Measurements from ENCODE around the gene COL24A1.

Gene COL24A1

GRCh38 chr1:85938829-85939228, 217.7 kb downstream of the COL24A1 start:
- Mint-ChIP-seq H3K4me1 (no peaks in the 10 kb centered on the region), H3K9me3 (no peaks in the 10 kb centered on the region), H3K4me3 (no peak overlapping the region), H3K27ac (no peak overlapping the region), H3K36me3 (no peaks in the 10 kb centered on the region), H3K27me3 (no peaks in the 10 kb centered on the region)

DNA sequence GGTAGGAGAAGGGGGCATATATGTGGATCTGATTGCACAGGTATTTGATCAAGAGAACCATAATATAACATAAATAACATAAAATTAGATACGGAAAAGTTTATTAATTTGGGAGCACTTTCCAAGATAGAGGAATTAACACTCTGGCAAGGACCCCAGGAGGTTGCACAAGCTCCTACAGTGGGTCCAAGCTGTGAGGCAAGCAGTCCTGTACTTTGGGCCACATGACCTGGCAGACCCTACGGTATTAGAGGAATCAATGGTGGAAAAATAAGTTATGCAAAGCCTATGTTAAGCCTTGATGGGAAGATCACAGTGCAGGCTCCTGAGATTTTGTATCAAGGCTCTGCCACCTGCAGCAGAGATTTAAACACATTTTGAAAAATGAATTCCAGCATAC, 220.1 kb downstream of the COL24A1 start:
- Mint-ChIP-seq H3K4me1 (no peaks in the 10 kb centered on the region), H3K9me3 (no peaks in the 10 kb centered on the region)

DNA sequence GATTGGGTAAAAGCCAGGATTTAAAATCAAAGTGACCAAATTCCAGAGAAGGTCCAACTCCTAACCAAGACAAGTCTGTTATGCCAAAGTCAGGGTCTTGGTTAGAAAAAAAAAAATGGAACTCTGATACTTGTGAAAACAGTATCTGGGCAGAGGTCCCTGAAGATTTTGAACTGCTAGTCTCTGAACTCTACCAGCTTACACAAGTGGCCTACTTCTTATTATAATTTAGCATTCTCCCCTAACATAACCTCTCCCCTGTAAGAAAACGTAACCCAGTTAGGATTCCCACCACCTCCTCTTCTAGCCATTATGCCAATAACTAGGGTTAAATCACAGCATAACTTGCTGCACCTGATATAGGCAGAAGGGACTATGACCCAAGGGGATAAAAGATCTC, 220.5 kb downstream of the COL24A1 start:
- Mint-ChIP-seq H3K4me3 (no peak overlapping the region), H3K36me3 (no peaks in the 10 kb centered on the region), H3K27ac (no peak overlapping the region), H3K4me1 (no peaks in the 10 kb centered on the region), H3K27me3 (no peaks in the 10 kb centered on the region), H3K9me3 (no peaks in the 10 kb centered on the region)

More for the DNA sequence above, 220.1 kb downstream of the COL24A1 start:
- Mint-ChIP-seq H3K36me3 (no peaks in the 10 kb centered on the region), H3K27ac (no peak overlapping the region), H3K4me3 (no peak overlapping the region), H3K27me3 (no peaks in the 10 kb centered on the region)

DNA sequence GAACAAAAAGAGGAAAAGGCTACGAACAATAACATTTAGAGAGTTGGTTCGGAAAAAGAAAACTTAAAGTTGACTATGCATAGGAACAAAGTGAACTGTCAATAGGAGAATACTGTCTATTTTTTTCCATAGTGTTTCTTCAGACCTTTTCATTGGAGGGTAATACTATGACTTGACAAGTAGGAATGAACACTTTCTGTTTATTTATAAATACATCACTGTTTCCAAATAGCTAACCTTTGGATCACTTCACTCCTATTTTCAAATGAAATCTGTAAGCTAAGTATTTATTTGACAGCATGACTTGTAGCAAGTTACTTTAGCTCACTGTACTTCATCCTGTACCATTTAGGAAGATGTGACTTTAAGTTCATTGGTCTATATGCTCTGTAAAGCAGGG, 221.3 kb downstream of the COL24A1 start:
- Mint-ChIP-seq H3K4me1 (no peaks in the 10 kb centered on the region), H3K27me3 (no peaks in the 10 kb centered on the region), H3K36me3 (no peaks in the 10 kb centered on the region), H3K4me3 (no peak overlapping the region), H3K27ac (no peak overlapping the region), H3K9me3 (no peaks in the 10 kb centered on the region)

DNA sequence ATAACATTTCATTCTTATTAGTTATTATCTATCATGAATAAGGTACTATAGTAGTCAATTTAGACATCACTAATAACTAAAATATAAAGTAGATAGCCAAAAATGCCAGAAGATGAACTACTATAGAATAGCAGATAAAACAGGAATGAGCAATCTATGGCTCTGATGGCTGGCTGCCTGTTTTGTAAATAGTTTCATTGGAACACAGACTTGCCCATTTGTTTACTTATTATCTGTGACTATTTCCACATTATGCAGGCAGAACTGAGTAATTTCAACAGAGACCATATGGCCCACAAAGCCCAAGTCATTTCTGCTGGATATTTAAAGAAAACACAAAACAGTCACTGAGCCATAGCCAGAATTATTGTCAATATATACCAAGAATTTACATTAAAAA, 222.1 kb downstream of the COL24A1 start:
- no peak overlapping the region for H3K4me3 Mint-ChIP-seq
- H3K4me1 Mint-ChIP-seq = no peaks in the 10 kb centered on the region
- H3K36me3 Mint-ChIP-seq = no peaks in the 10 kb centered on the region
- H3K27me3 Mint-ChIP-seq = no peaks in the 10 kb centered on the region
- H3K9me3 Mint-ChIP-seq = no peaks in the 10 kb centered on the region
- no peak overlapping the region for H3K27ac Mint-ChIP-seq

- no peaks in the 10 kb centered on the region for H3K27me3 Mint-ChIP-seq
- no peaks in the 10 kb centered on the region for H3K4me1 Mint-ChIP-seq
These were observed 222.6 kb downstream of the COL24A1 start for GRCh38 chr1:85933961-85934360.

GRCh38 chr1:85911742-85912141, 244.8 kb downstream of the COL24A1 start:
- H3K27ac Mint-ChIP-seq = no peak overlapping the region
- H3K27me3 Mint-ChIP-seq = no peaks in the 10 kb centered on the region
- no peaks in the 10 kb centered on the region for H3K4me1 Mint-ChIP-seq
- no peak overlapping the region for H3K4me3 Mint-ChIP-seq
- H3K9me3 Mint-ChIP-seq = no peaks in the 10 kb centered on the region
- no peaks in the 10 kb centered on the region for H3K36me3 Mint-ChIP-seq

More at GRCh38 chr1:85933961-85934360, 222.6 kb downstream of the COL24A1 start:
- H3K27ac Mint-ChIP-seq = no peak overlapping the region
- no peaks in the 10 kb centered on the region for H3K9me3 Mint-ChIP-seq
- H3K36me3 Mint-ChIP-seq = no peaks in the 10 kb centered on the region
- H3K4me3 Mint-ChIP-seq = no peak overlapping the region

DNA sequence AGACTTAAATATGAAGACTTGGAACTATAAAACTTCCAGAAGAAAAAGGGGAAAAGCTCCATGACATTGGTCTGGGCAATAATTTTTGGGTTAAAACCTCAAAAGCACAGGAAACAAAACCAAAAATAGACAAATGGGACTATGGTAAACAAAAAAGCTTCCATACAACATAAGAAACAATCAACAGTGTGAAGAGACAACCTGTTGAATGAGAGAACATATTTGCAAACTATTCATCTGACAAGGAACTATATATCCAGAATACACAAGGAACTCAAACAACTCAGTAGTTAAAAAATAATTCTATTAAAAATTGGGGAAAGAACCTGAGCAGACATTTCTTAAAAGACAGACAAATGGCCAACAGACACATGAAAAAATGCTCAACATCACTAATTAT, 255.7 kb downstream of the COL24A1 start:
- H3K9me3 Mint-ChIP-seq = no peaks in the 10 kb centered on the region
- no peak overlapping the region for H3K4me3 Mint-ChIP-seq
- no peak overlapping the region for H3K27ac Mint-ChIP-seq
- H3K36me3 Mint-ChIP-seq = no peaks in the 10 kb centered on the region
- H3K27me3 Mint-ChIP-seq = peaks cover 1% of the 10 kb centered on the region
- H3K4me1 Mint-ChIP-seq = no peaks in the 10 kb centered on the region

DNA sequence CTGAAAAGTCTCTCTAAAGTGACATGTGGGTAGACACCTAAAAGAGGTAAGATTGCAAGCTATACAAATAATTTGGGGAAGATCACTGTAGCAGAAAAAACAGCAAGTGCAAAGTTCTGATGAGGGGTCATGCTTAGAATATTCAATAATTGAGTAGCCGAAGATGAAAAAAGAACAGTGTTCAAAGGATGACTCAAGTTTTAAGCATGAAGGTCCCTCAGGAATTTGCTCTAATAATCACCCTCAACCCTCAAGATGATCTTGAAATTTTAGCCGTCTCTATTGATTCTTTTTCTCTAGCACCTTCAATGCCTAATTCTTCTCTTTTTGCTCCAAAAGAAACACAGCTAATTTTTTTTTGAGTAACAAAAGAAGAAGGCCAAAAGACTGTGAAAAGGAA, 257.7 kb downstream of the COL24A1 start:
- H3K4me3 Mint-ChIP-seq = no peak overlapping the region
- H3K9me3 Mint-ChIP-seq = no peaks in the 10 kb centered on the region
- H3K4me1 Mint-ChIP-seq = no peaks in the 10 kb centered on the region
- H3K27ac Mint-ChIP-seq = no peak overlapping the region
- no peaks in the 10 kb centered on the region for H3K36me3 Mint-ChIP-seq
- H3K27me3 Mint-ChIP-seq = peaks cover 1% of the 10 kb centered on the region

- no peaks in the 10 kb centered on the region for H3K36me3 Mint-ChIP-seq
- no peaks in the 10 kb centered on the region for H3K9me3 Mint-ChIP-seq
- no peak overlapping the region for H3K27ac Mint-ChIP-seq
- H3K4me3 Mint-ChIP-seq = no peak overlapping the region
- peaks cover 5% of the 10 kb centered on the region for H3K27me3 Mint-ChIP-seq
- no peaks in the 10 kb centered on the region for H3K4me1 Mint-ChIP-seq
These were observed 261.9 kb downstream of the COL24A1 start for GRCh38 chr1:85894651-85895050.

DNA sequence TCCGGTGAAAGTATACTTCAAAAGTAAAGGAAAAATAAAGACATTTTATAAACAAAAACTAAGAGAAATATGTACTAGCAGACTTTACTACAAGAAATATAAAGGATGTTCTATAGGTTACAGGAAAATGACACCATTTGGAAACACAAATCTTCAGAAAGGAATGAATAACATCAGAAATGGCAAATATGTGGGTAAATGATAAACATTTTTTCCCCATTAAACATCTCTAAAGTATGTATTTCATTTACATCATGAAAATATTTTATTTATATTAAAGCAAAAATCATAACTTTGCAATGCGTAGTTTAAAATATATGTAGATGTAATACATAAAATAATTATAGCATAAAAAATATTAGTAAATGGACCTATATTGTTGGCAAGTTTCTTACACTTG, 264.2 kb downstream of the COL24A1 start:
- no peaks in the 10 kb centered on the region for H3K4me1 Mint-ChIP-seq

GRCh38 chr1:85889870-85890269, 266.7 kb downstream of the COL24A1 start:
- Mint-ChIP-seq H3K27ac (no peak overlapping the region), H3K27me3 (peaks cover 4% of the 10 kb centered on the region), H3K4me3 (no peak overlapping the region), H3K9me3 (no peaks in the 10 kb centered on the region), H3K4me1 (no peaks in the 10 kb centered on the region), H3K36me3 (no peaks in the 10 kb centered on the region)

More for the DNA sequence above, 264.2 kb downstream of the COL24A1 start:
- Mint-ChIP-seq H3K9me3 (no peaks in the 10 kb centered on the region), H3K27me3 (peaks cover 5% of the 10 kb centered on the region), H3K36me3 (no peaks in the 10 kb centered on the region), H3K27ac (no peak overlapping the region), H3K4me3 (no peak overlapping the region)

- H3K36me3 Mint-ChIP-seq = no peaks in the 10 kb centered on the region
- no peak overlapping the region for H3K27ac Mint-ChIP-seq
- H3K4me3 Mint-ChIP-seq = no peak overlapping the region
- H3K9me3 Mint-ChIP-seq = no peaks in the 10 kb centered on the region
- peaks cover 4% of the 10 kb centered on the region for H3K27me3 Mint-ChIP-seq
- H3K4me1 Mint-ChIP-seq = no peaks in the 10 kb centered on the region
These were observed 267.7 kb downstream of the COL24A1 start for GRCh38 chr1:85888921-85889320.

DNA sequence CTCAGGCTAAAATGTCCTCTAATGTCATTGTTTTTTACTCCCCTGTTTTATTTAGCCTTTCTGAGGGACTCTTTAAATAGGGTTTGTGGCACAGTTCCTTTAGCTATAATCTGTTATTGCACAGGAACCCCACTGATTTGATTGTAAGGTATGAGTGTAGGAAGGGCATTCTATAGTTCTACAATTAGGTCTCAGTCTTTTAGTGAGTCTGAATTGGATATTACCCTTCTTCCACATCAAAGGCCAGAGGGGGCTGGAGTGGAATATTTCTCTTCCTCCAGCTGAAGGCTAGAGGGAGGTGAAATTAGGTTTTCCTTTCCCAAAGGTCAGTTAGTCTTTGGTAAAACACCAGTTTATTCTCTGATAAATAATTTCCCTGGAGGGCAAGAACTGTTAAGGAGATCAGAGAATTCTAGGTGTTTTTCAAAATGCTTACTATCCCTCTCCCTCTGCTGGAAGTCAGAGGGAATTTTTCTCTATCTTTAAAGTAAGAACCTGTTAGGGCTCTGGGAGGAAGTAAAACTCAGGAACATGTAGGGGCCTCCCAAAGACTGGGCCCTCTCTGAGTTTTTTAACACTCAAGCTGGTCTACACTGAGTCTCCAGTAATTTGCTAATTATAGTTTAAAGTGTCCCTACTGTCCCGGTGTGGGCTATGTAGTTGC, 272.1 kb downstream of the COL24A1 start:
- H3K27ac Mint-ChIP-seq = no peak overlapping the region
- no peaks in the 10 kb centered on the region for H3K27me3 Mint-ChIP-seq
- H3K9me3 Mint-ChIP-seq = no peaks in the 10 kb centered on the region
- H3K4me1 Mint-ChIP-seq = no peaks in the 10 kb centered on the region
- H3K36me3 Mint-ChIP-seq = no peaks in the 10 kb centered on the region
- no peak overlapping the region for H3K4me3 Mint-ChIP-seq

- Mint-ChIP-seq H3K4me3 (no peak overlapping the region), H3K36me3 (no peaks in the 10 kb centered on the region), H3K27ac (no peak overlapping the region), H3K9me3 (no peaks in the 10 kb centered on the region), H3K27me3 (peaks cover 3% of the 10 kb centered on the region), H3K4me1 (no peaks in the 10 kb centered on the region)
These were observed 289.4 kb downstream of the COL24A1 start for GRCh38 chr1:85867189-85867588.

- Mint-ChIP-seq H3K27me3 (peaks cover 3% of the 10 kb centered on the region), H3K36me3 (no peaks in the 10 kb centered on the region), H3K9me3 (no peaks in the 10 kb centered on the region), H3K4me1 (no peaks in the 10 kb centered on the region), H3K27ac (no peak overlapping the region), H3K4me3 (no peak overlapping the region)
These were observed 291.4 kb downstream of the COL24A1 start for GRCh38 chr1:85865213-85865612.

DNA sequence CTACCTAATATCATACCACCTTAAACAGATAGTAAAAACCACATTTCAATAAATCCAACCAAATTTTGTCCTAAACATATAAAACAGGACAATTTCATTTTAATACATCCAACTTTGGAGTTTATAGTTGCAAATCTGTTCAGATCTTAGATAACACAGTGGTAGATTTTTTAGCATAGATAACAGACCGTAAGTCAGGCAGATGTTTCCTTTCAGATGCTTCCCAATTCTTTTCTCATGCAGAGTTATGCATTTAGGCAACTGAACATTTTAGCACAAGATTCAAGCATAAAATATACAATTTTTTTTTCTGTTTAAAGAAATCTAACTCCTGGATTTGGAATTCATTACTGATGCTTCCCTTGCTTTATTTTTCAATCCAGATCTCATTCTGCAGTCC, 291.8 kb downstream of the COL24A1 start:
- H3K27ac Mint-ChIP-seq = no peak overlapping the region
- no peaks in the 10 kb centered on the region for H3K9me3 Mint-ChIP-seq
- no peaks in the 10 kb centered on the region for H3K36me3 Mint-ChIP-seq
- no peak overlapping the region for H3K4me3 Mint-ChIP-seq
- peaks cover 3% of the 10 kb centered on the region for H3K27me3 Mint-ChIP-seq
- no peaks in the 10 kb centered on the region for H3K4me1 Mint-ChIP-seq
